Loucy (cell line): ENCODE data around the gene MEGF6.
"Not testable (repeated sequence)": the region's sequence is repeated elsewhere in the genome, so short reads cannot be mapped to it uniquely, and the experiment has no call there.

Source experiments
- H2AFZ ChIP-seq: fragments of 200-600 bp; sonication (generic); 2 replicates; pipeline ENCODE4 v1.6.0; 2016; ENCODE audit warnings: antibody characterized with exemption, mild to moderate bottlenecking, low read length, moderate library complexity
- H3F3A ChIP-seq: fragments of 200-600 bp; 2 replicates; pipeline ENCODE4 v1.6.0; 2016; ENCODE audit warnings: antibody characterized with exemption, low read depth, mild to moderate bottlenecking
- H3K27me3 ChIP-seq: fragments of 200-600 bp; sonication (generic); 2 replicates; pipeline ENCODE4 v1.6.1; 2014; ENCODE audit warnings: low read length, mild to moderate bottlenecking; ENCODE audit not compliant: insufficient read depth, poor library complexity, severe bottlenecking
- H3K36me3 ChIP-seq: fragments of 200-600 bp; sonication (generic); 2 replicates; pipeline ENCODE4 v1.6.1; 2016; ENCODE audit warnings: low read length; ENCODE audit not compliant: insufficient read depth
- H3K4me1 ChIP-seq: fragments of 200-600 bp; sonication (generic); 2 replicates; pipeline ENCODE4 v1.5.1; 2014; ENCODE audit warnings: low read length, mild to moderate bottlenecking; ENCODE audit not compliant: insufficient read depth, poor library complexity, severe bottlenecking
- H3K4me2 ChIP-seq: fragments of 200-600 bp; sonication (generic); 2 replicates; pipeline ENCODE4 v1.6.0; 2014; ENCODE audit warnings: antibody characterized with exemption, low read length, low read depth, mild to moderate bottlenecking; ENCODE audit not compliant: poor library complexity, severe bottlenecking
- H3K4me3 ChIP-seq: fragments of 200-600 bp; sonication (generic); 2 replicates; pipeline ENCODE4 v1.5.1; 2014; ENCODE audit warnings: low read length, mild to moderate bottlenecking, mixed read lengths; ENCODE audit not compliant: poor library complexity, severe bottlenecking
- H3K79me2 ChIP-seq: fragments of 200-600 bp; sonication (generic); 2 replicates; pipeline ENCODE4 v1.6.1; 2014; ENCODE audit warnings: low read length; ENCODE audit not compliant: insufficient read depth
- H3K9ac ChIP-seq: fragments of 200-600 bp; sonication (generic); 2 replicates; pipeline ENCODE4 v1.6.0; 2014; ENCODE audit warnings: mild to moderate bottlenecking, low read depth, low read length, moderate library complexity; ENCODE audit not compliant: poor library complexity, severe bottlenecking
- H3K9me2 ChIP-seq: fragments of 200-600 bp; sonication (generic); replicated peaks from 2 replicates; pipeline ENCODE4 v1.6.1; 2016; ENCODE audit warnings: low read depth, low read length, mixed read lengths
- H3K9me3 ChIP-seq: fragments of 200-600 bp; sonication (generic); 2 replicates; pipeline ENCODE4 v1.6.1; 2014; ENCODE audit warnings: mild to moderate bottlenecking, antibody characterized with exemption, low read length, low read depth; ENCODE audit not compliant: insufficient read depth
- H4K20me1 ChIP-seq: fragments of 200-600 bp; sonication (generic); 2 replicates; pipeline ENCODE4 v1.6.0; 2014; ENCODE audit warnings: antibody characterized with exemption, low read length, mild to moderate bottlenecking; ENCODE audit not compliant: insufficient read depth, poor library complexity, severe bottlenecking
- CTCF ChIP-seq: fragments of 200-600 bp; sonication (generic); conservative IDR thresholded peaks from 2 replicates; pipeline ENCODE4 v1.5.1; 2014; ENCODE audit warnings: mild to moderate bottlenecking, antibody characterized with exemption, low read length
- EZH2phosphoT487 ChIP-seq: fragments of 200-600 bp; IDR thresholded peaks from 2 replicates; pipeline ENCODE4 v1.6.1; 2018; ENCODE audit warnings: antibody characterized with exemption, mild to moderate bottlenecking, moderate library complexity, borderline replicate concordance

Gene MEGF6

GRCh38 chr1:3573500-3573899 is 37.8 kb downstream of the MEGF6 start:
- Histone ChIP-seq H3K36me3 (no peaks in the 10 kb centered on the region; the same call in 1 of the 2 replicates), H3K9ac (no peak overlapping the region), H3K27me3 (no peaks in the 10 kb centered on the region), H3K4me3 (no peak overlapping the region), H4K20me1 (no peaks in the 10 kb centered on the region), H3K4me1 (no peaks in the 10 kb centered on the region), H2AFZ (no peak overlapping the region), H3K9me3 (no peaks in the 10 kb centered on the region), H3F3A (no peaks in the 10 kb centered on the region), H3K4me2 (no peak overlapping the region), H3K79me2 (no peaks in the 10 kb centered on the region), H3K9me2 (no peaks in the 10 kb centered on the region)
- TF ChIP-seq EZH2phosphoT487 (no peak), CTCF (no peak)

GRCh38 chr1:3572638-3573037 is 38.7 kb downstream of the MEGF6 start:
- not testable (repeated sequence) for H3K79me2 ChIP-seq, H3K4me2 ChIP-seq, H2AFZ ChIP-seq, H3K9me2 ChIP-seq, H3K9me3 ChIP-seq, H3K4me1 ChIP-seq, H3K4me3 ChIP-seq, H3K36me3 ChIP-seq, H3K27me3 ChIP-seq, H4K20me1 ChIP-seq, H3K9ac ChIP-seq, H3F3A ChIP-seq

- Histone ChIP-seq H3F3A (no peaks in the 10 kb centered on the region), H2AFZ (no peak overlapping the region)
These were observed 40.0 kb downstream of the MEGF6 start for GRCh38 chr1:3571263-3571662.

GRCh38 chr1:3570066-3570986 is 41.0 kb downstream of the MEGF6 start:
- H3K9me2 ChIP-seq = no peaks in the 10 kb centered on the region
- no peak overlapping the region for H3K4me2 ChIP-seq
- H3K36me3 ChIP-seq = no peaks in the 10 kb centered on the region; the same call in 1 of the 2 replicates
- no peaks in the 10 kb centered on the region for H4K20me1 ChIP-seq
- no peaks in the 10 kb centered on the region for H3K4me1 ChIP-seq
- no peaks in the 10 kb centered on the region for H3K9me3 ChIP-seq
- no peak overlapping the region for H3K4me3 ChIP-seq
- no peaks in the 10 kb centered on the region for H3F3A ChIP-seq
- H2AFZ ChIP-seq = no peak overlapping the region
- TF ChIP-seq EZH2phosphoT487 = no peak
- no peak for TF ChIP-seq CTCF
- H3K9ac ChIP-seq = no peak overlapping the region
- no peaks in the 10 kb centered on the region for H3K79me2 ChIP-seq
- H3K27me3 ChIP-seq = no peaks in the 10 kb centered on the region

More at GRCh38 chr1:3571263-3571662, 40.0 kb downstream of the MEGF6 start:
- no peak overlapping the region for H3K4me2 ChIP-seq
- H3K9me3 ChIP-seq = no peaks in the 10 kb centered on the region
- no peak overlapping the region for H3K9ac ChIP-seq
- no peaks in the 10 kb centered on the region; the same call in 1 of the 2 replicates for H3K36me3 ChIP-seq
- TF ChIP-seq EZH2phosphoT487 = no peak
- H3K9me2 ChIP-seq = no peaks in the 10 kb centered on the region
- no peaks in the 10 kb centered on the region for H3K4me1 ChIP-seq
- H4K20me1 ChIP-seq = no peaks in the 10 kb centered on the region
- H3K4me3 ChIP-seq = no peak overlapping the region
- no peaks in the 10 kb centered on the region for H3K27me3 ChIP-seq
- H3K79me2 ChIP-seq = no peaks in the 10 kb centered on the region
